HEK293 (cell line): ENCODE data around the gene DRC1.
A peak's percentile ranks its signal among the peaks of the same experiment; 100 is the strongest.

ENCODE experiments used
- CTCF ChIA-PET: fragments of 350-600 bp; formaldehyde crosslinking; extraction: SDS; loops from one replicate; lab custom pipeline; 2021; ENCODE audit warnings: antibody characterized with exemption; lab: Yijun Ruan, JAX
- POLR2A ChIA-PET: fragments of 300-600 bp; formaldehyde crosslinking; extraction: SDS; loops from one replicate; lab custom pipeline; 2020; ENCODE audit warnings: antibody characterized with exemption, inconsistent platforms; lab: Yijun Ruan, JAX
- H3K27ac ChIP-seq: fragments of 200-500 bp; sonication (Bioruptor generic); 2 replicates; pipeline ENCODE4 v1.5.1; 2014; ENCODE audit warnings: low read depth, low read length, control low read depth, inconsistent platforms; ENCODE audit errors: extremely low read depth
- H3K36me3 ChIP-seq, 2 experiments: fragments of 200-500 bp in 1 of 2; sonication (Bioruptor generic) in 1 of 2; 1 replicate in 1 of 2; 2 replicates in 1 of 2; pipeline ENCODE4 v1.5.1; 2014 to 2017; ENCODE audit warnings: inconsistent platforms in 2 of 2, low read length in 2 of 2; ENCODE audit not compliant: control insufficient read depth in 2 of 2, insufficient read depth in 1 of 2
- H3K4me1 ChIP-seq: fragments of 200-500 bp; sonication (Bioruptor generic); 2 replicates; pipeline ENCODE4 v1.5.1; 2014; ENCODE audit warnings: mild to moderate bottlenecking, low read length, inconsistent platforms; ENCODE audit not compliant: control insufficient read depth, insufficient read depth
- H3K4me3 ChIP-seq: 2 replicates; pipeline ENCODE4 v1.5.1; 2011; ENCODE audit warnings: low read depth, mild to moderate bottlenecking, control low read depth, low read length, moderate library complexity
- H3K9me3 ChIP-seq: fragments of 200-500 bp; sonication (Bioruptor generic); 2 replicates; pipeline ENCODE4 v1.5.1; 2014; ENCODE audit warnings: low read depth, low read length, inconsistent platforms; ENCODE audit not compliant: control insufficient read depth, insufficient read depth
- BCL6B ChIP-seq: fragments of 450-650 bp; formaldehyde crosslinking; IDR thresholded peaks from 2 replicates; pipeline ENCODE4 v1.5.1; 2017; ENCODE audit warnings: missing biosample characterization, missing genetic modification characterization
- HOXA7 ChIP-seq: sonication (generic); formaldehyde crosslinking; IDR thresholded peaks from 2 replicates; pipeline ENCODE4 v1.8.1; 2022; ENCODE audit warnings: missing genetic modification reagents, borderline replicate concordance
- KLF1 ChIP-seq: fragments of 450-650 bp; formaldehyde crosslinking; IDR thresholded peaks from 2 replicates; pipeline ENCODE4 v1.5.1; 2016; ENCODE audit warnings: missing biosample characterization, missing genetic modification characterization
- KLF9 ChIP-seq: fragments of 450-650 bp; formaldehyde crosslinking; IDR thresholded peaks from 2 replicates; pipeline ENCODE4 v1.5.1; 2016; ENCODE audit warnings: missing biosample characterization, missing genetic modification characterization, low read depth
- PRDM1 ChIP-seq: fragments of 450-650 bp; formaldehyde crosslinking; IDR thresholded peaks from 2 replicates; pipeline ENCODE4; 2016; ENCODE audit warnings: missing biosample characterization, missing genetic modification characterization
- SCRT1 ChIP-seq: fragments of 450-650 bp; formaldehyde crosslinking; IDR thresholded peaks from 2 replicates; pipeline ENCODE4 v1.5.1; 2016; ENCODE audit warnings: missing biosample characterization, missing genetic modification characterization, borderline replicate concordance
- SCRT2 ChIP-seq: fragments of 450-650 bp; formaldehyde crosslinking; IDR thresholded peaks from 2 replicates; pipeline ENCODE4 v1.5.1; 2016; ENCODE audit warnings: missing biosample characterization, missing genetic modification characterization
- SP2 ChIP-seq: fragments of 450-650 bp; formaldehyde crosslinking; IDR thresholded peaks from 2 replicates; pipeline ENCODE4 v1.5.1; 2016; ENCODE audit warnings: missing biosample characterization, missing genetic modification characterization
- ZBTB1 ChIP-seq: fragments of 450-650 bp; formaldehyde crosslinking; IDR thresholded peaks from 2 replicates; pipeline ENCODE4 v1.5.1; 2016; ENCODE audit warnings: missing biosample characterization, missing genetic modification characterization
- ZBTB17 ChIP-seq: fragments of 450-650 bp; formaldehyde crosslinking; IDR thresholded peaks from 2 replicates; pipeline ENCODE4 v1.5.1; 2016; ENCODE audit warnings: missing biosample characterization, missing genetic modification characterization
- ZBTB20 ChIP-seq: fragments of 450-650 bp; formaldehyde crosslinking; IDR thresholded peaks from 2 replicates; pipeline ENCODE4 v1.5.1; 2016; ENCODE audit warnings: missing biosample characterization, missing genetic modification characterization
- ZBTB26 ChIP-seq: fragments of 450-650 bp; formaldehyde crosslinking; optimal IDR thresholded peaks from 2 replicates; pipeline ENCODE3; 2016; ENCODE audit warnings: missing biosample characterization, mild to moderate bottlenecking, missing genetic modification characterization
- ZBTB8A ChIP-seq: fragments of 450-650 bp; formaldehyde crosslinking; IDR thresholded peaks from 2 replicates; pipeline ENCODE4 v1.5.1; 2016; ENCODE audit warnings: missing biosample characterization, missing genetic modification characterization
- ZIC2 ChIP-seq: fragments of 450-650 bp; formaldehyde crosslinking; IDR thresholded peaks from 2 replicates; pipeline ENCODE4 v1.5.1; 2016; ENCODE audit warnings: missing biosample characterization, missing genetic modification characterization
- ZNF266 ChIP-seq: fragments of 450-650 bp; formaldehyde crosslinking; IDR thresholded peaks from 2 replicates; pipeline ENCODE4 v1.5.1; 2016; ENCODE audit warnings: missing biosample characterization, missing genetic modification characterization, low read depth
- ZNF341 ChIP-seq: fragments of 450-650 bp; formaldehyde crosslinking; IDR thresholded peaks from 2 replicates; pipeline ENCODE4; 2016; ENCODE audit warnings: low read depth, missing biosample characterization, missing genetic modification characterization
- ZNF366 ChIP-seq: fragments of 450-650 bp; formaldehyde crosslinking; conservative IDR thresholded peaks from 2 replicates; pipeline ENCODE4 v1.5.1; 2016; ENCODE audit warnings: missing biosample characterization, missing genetic modification characterization
- ZNF398 ChIP-seq: fragments of 450-650 bp; formaldehyde crosslinking; IDR thresholded peaks from 2 replicates; pipeline ENCODE4 v1.5.1; 2017; ENCODE audit warnings: missing biosample characterization, missing genetic modification characterization
- ZNF473 ChIP-seq: fragments of 450-650 bp; formaldehyde crosslinking; IDR thresholded peaks from 2 replicates; pipeline ENCODE4 v1.5.1; 2017; ENCODE audit warnings: missing biosample characterization, missing genetic modification characterization
- ZNF488 ChIP-seq: fragments of 450-650 bp; formaldehyde crosslinking; IDR thresholded peaks from 2 replicates; pipeline ENCODE4 v1.5.1; 2016; ENCODE audit warnings: missing biosample characterization, missing genetic modification characterization
- ZNF501 ChIP-seq: fragments of 450-650 bp; formaldehyde crosslinking; IDR thresholded peaks from 2 replicates; pipeline ENCODE4 v1.5.1; 2016; ENCODE audit warnings: missing biosample characterization, missing genetic modification characterization
- ZNF585B ChIP-seq: fragments of 450-650 bp; formaldehyde crosslinking; IDR thresholded peaks from 2 replicates; pipeline ENCODE4 v1.5.1; 2016; ENCODE audit warnings: missing biosample characterization, missing genetic modification characterization
- ZNF654 ChIP-seq: fragments of 450-650 bp; formaldehyde crosslinking; IDR thresholded peaks from 2 replicates; pipeline ENCODE4 v1.5.1; 2016; ENCODE audit warnings: low read depth, missing biosample characterization, missing genetic modification characterization
- ZNF660 ChIP-seq: fragments of 450-650 bp; IDR thresholded peaks from 2 replicates; pipeline ENCODE4 v1.5.1; 2018; ENCODE audit warnings: missing biosample characterization, mild to moderate bottlenecking, missing genetic modification characterization
- ZNF692 ChIP-seq: fragments of 450-650 bp; formaldehyde crosslinking; IDR thresholded peaks from 2 replicates; pipeline ENCODE4 v1.5.1; 2016; ENCODE audit warnings: missing biosample characterization, missing genetic modification characterization
- ZNF792 ChIP-seq: fragments of 450-650 bp; formaldehyde crosslinking; IDR thresholded peaks from 2 replicates; pipeline ENCODE4 v1.5.1; 2016; ENCODE audit warnings: missing biosample characterization, missing genetic modification characterization

Gene DRC1

GRCh38 chr2:26500406-26500805, 98.7 kb downstream of the DRC1 start:
- H3K4me1 ChIP-seq, result no peaks in the 10 kb centered on the region; the same call in 1 of the 2 replicates
- H3K27ac ChIP-seq, result no peak overlapping the region
- no peaks in the 10 kb centered on the region for H3K36me3 ChIP-seq
- H3K9me3 ChIP-seq, result no peaks in the 10 kb centered on the region
- no peak for TF ChIP-seq PRDM1 (tag by site-specific recombination)
- TF ChIP-seq ZNF488 (tag by site-specific recombination), result no peak
- TF ChIP-seq ZNF341 (tag by site-specific recombination), result no peak
- no peak for TF ChIP-seq ZNF792 (tag by site-specific recombination)
- TF ChIP-seq ZNF501 (tag by site-specific recombination), result no peak
- TF ChIP-seq BCL6B (tag by site-specific recombination), result no peak
- no peak for TF ChIP-seq ZNF585B (tag by site-specific recombination)
- no peak for TF ChIP-seq ZBTB1
- TF ChIP-seq ZNF473 (tag by site-specific recombination), result no peak
- TF ChIP-seq, all 188 proteins: peak for 0
- POLR2A ChIA-PET, result no interaction called here
- CTCF ChIA-PET, result interaction anchor here (0.5 to 0.7 kb wide), 3 partner anchors 42 to 206 kb away, joined by 3 read pairs; no protein-coding TSS in a partner anchor
- H3K4me3 ChIP-seq, result no peak overlapping the region

GRCh38 chr2:26503231-26503880, 101.6 kb downstream of the DRC1 start:
- Histone ChIP-seq H3K9me3 (no peaks in the 10 kb centered on the region), H3K36me3 (no peaks in the 10 kb centered on the region), H3K4me3 (peak overlapping the region; percentile 36), H3K27ac (no peak overlapping the region; the same call in 1 of the 2 replicates), H3K4me1 (no peaks in the 10 kb centered on the region; the same call in 1 of the 2 replicates)
- POLR2A ChIA-PET, result interaction anchor here (0.5 to 1.6 kb wide), 3 partner anchors 16 to 386 kb away, joined by 3 to 6 read pairs (median 4); partner anchors contain the start of gene SELENOI
- CTCF ChIA-PET, result interaction anchor here (0.5 to 5.2 kb wide), 24 partner anchors 9 to 1463 kb away, joined by 3 to 42 read pairs (median 4); partner anchors contain the start of genes DRC1 and OTOF
- TF ChIP-seq HOXA7 (CRISPR knock-in tag) (no peak), ZBTB17 (tag by site-specific recombination) (peak; percentile 90), ZBTB20 (tag by site-specific recombination) (peak; percentile 19; the same call in 1 of the 2 replicates), ZNF692 (tag by site-specific recombination) (peak; percentile 59; the same call in 1 of the 2 replicates), ZNF660 (tag by site-specific recombination) (peak; percentile 60; the same call in 1 of the 2 replicates), ZBTB8A (peak; percentile 97), KLF1 (peak; percentile 92), ZNF366 (tag by site-specific recombination) (0 out of 2 replicates have a peak, but pooled peaks have one; percentile 13), SCRT1 (tag by site-specific recombination) (peak; percentile 86; the same call in 1 of the 2 replicates), ZNF398 (tag by site-specific recombination) (peak; percentile 40; the same call in 1 of the 2 replicates), SP2 (tag by site-specific recombination) (peak; percentile 75), KLF9 (no peak), SCRT2 (tag by site-specific recombination) (peak; percentile 98), ZBTB26 (tag by site-specific recombination) (peak; percentile 37), ZNF266 (tag by site-specific recombination) (no peak), ZNF654 (tag by site-specific recombination) (peak; percentile 64), ZIC2 (peak; percentile 81)
